ENCODE measurements around the gene SCOC.

DNA sequence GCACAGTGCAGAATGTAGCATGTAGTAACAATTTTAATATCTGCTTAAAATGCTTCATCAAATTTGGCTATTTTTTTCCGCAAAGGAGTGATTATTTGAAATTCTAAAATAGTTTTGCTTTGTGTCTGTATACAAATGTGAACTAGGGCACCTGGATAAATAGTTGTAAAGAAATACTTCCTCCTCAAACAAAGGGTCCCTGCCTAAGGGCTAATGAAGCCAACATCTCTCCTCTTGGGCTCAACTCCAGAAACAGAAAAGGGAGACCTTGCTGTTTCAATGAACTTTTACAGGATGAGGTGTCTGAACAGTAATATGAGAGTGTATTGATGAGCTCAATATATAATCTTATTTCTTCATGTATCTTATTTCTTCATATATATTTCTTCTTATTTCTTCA is 30.8 kb upstream of the SCOC start:
- TF ChIP-seq, protein P1, sequence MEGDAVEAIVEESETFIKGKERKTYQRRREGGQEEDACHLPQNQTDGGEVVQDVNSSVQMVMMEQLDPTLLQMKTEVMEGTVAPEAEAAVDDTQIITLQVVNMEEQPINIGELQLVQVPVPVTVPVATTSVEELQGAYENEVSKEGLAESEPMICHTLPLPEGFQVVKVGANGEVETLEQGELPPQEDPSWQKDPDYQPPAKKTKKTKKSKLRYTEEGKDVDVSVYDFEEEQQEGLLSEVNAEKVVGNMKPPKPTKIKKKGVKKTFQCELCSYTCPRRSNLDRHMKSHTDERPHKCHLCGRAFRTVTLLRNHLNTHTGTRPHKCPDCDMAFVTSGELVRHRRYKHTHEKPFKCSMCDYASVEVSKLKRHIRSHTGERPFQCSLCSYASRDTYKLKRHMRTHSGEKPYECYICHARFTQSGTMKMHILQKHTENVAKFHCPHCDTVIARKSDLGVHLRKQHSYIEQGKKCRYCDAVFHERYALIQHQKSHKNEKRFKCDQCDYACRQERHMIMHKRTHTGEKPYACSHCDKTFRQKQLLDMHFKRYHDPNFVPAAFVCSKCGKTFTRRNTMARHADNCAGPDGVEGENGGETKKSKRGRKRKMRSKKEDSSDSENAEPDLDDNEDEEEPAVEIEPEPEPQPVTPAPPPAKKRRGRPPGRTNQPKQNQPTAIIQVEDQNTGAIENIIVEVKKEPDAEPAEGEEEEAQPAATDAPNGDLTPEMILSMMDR (conservative IDR thresholded peaks at IDR 0.05), result no peak
- no peak for TF ChIP-seq ZFX (IDR thresholded peaks at IDR 0.05)

Measured in C4-2B (cell line).